GM06990 (cell line): Measurements from ENCODE around the gene ALDH1B1.
"Not testable (repeated sequence)": the region's sequence is repeated elsewhere in the genome, so short reads cannot be mapped to it uniquely, and the experiment has no call there.

Source experiments
- DNase-seq: peaks from one replicate; pipeline ENCODE4 v3.0.0-alpha.2; 2011; ENCODE audit not compliant: insufficient read length; ENCODE audit errors: extremely low read depth
- H3K27me3 ChIP-seq: replicated peaks from 2 replicates; pipeline ENCODE4 v1.6.0; 2011; ENCODE audit warnings: low read length; ENCODE audit not compliant: control insufficient read depth, insufficient read depth
- H3K36me3 ChIP-seq: 2 replicates; pipeline ENCODE4 v1.5.1; 2011; ENCODE audit warnings: low read length; ENCODE audit not compliant: control insufficient read depth, insufficient read depth
- H3K4me3 ChIP-seq: replicated peaks from 2 replicates; pipeline ENCODE4 v1.5.1; 2011; ENCODE audit warnings: low read depth, mild to moderate bottlenecking, control low read depth, low read length
- TF ChIP-seq, protein P1 (sequence below): IDR thresholded peaks from 2 replicates; pipeline ENCODE4 v1.5.1; 2011; ENCODE audit warnings: low read length, control low read depth, mild to moderate bottlenecking, inconsistent platforms; ENCODE audit not compliant: insufficient read depth, poor library complexity, severe bottlenecking

ALDH1B1 gene

GRCh38 chr9:38374847-38375571 lies 17.5 kb upstream of the ALDH1B1 start:
- Histone ChIP-seq H3K27me3 (no peaks in the 10 kb centered on the region), H3K36me3 (no peaks in the 10 kb centered on the region), H3K4me3 (no peak overlapping the region)
- DNase-seq, result no peak
- TF ChIP-seq, protein P1, sequence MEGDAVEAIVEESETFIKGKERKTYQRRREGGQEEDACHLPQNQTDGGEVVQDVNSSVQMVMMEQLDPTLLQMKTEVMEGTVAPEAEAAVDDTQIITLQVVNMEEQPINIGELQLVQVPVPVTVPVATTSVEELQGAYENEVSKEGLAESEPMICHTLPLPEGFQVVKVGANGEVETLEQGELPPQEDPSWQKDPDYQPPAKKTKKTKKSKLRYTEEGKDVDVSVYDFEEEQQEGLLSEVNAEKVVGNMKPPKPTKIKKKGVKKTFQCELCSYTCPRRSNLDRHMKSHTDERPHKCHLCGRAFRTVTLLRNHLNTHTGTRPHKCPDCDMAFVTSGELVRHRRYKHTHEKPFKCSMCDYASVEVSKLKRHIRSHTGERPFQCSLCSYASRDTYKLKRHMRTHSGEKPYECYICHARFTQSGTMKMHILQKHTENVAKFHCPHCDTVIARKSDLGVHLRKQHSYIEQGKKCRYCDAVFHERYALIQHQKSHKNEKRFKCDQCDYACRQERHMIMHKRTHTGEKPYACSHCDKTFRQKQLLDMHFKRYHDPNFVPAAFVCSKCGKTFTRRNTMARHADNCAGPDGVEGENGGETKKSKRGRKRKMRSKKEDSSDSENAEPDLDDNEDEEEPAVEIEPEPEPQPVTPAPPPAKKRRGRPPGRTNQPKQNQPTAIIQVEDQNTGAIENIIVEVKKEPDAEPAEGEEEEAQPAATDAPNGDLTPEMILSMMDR, result no peak

GRCh38 chr9:38375572-38375963 lies 16.9 kb upstream of the ALDH1B1 start:
- TF ChIP-seq, protein P1, result no peak
- Histone ChIP-seq H3K36me3 (no peaks in the 10 kb centered on the region), H3K27me3 (no peaks in the 10 kb centered on the region), H3K4me3 (no peak overlapping the region)
- DNase-seq, result no peak

DNA sequence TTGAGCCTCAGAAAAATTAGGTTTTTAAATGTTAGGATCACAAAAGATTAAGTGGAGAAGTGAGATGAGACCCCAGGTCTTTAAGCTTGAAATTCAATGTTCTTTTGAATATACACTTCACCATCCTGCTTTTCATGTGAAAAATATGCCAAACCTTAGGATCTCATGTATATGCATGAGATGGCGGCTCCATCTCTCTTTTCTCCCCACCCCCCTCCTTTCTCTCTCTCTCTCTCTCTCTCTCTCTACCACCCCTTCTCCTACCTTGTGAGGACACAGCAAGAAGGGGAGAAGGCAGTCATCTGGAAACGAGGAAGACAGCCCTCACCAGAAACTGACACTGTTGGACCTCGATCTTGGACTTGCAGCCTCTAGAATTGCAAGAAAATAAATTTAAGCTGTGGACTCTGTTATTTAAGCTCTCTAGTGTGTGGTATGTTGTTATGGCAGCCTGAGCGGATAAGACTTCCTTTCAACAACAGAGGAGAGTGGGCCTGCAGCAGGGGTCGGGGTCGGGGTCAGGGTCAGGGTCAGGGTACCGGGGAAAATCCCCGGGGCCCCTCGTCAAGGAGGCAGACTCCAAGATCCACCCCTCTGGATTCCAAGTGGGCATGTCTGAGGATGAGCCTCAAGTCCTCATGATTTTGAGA lies 16.4 kb upstream of the ALDH1B1 start:
- TF ChIP-seq, protein P1, result no peak
- Histone ChIP-seq H3K27me3 (no peaks in the 10 kb centered on the region), H3K36me3 (no peaks in the 10 kb centered on the region), H3K4me3 (no peak overlapping the region)
- no peak for DNase-seq

GRCh38 chr9:38377336-38378083 lies 15.0 kb upstream of the ALDH1B1 start:
- H3K4me3 ChIP-seq, DNase-seq, H3K27me3 ChIP-seq, H3K36me3 ChIP-seq: not testable (repeated sequence)

- DNase-seq, result no peak
- H3K36me3 ChIP-seq, result no peaks in the 10 kb centered on the region
- H3K4me3 ChIP-seq, result no peak overlapping the region
- TF ChIP-seq, protein P1, result no peak
- H3K27me3 ChIP-seq, result no peaks in the 10 kb centered on the region
Observed at GRCh38 chr9:38380230-38380871, 12.2 kb upstream of the ALDH1B1 start.
